Heart right ventricle (tissue), 16 donors: Measurements from ENCODE around the gene FARP1. TPM values are rescaled to one million over a fixed set of nuclear protein-coding genes. Genes with fewer than 3 reads are reported as not detected.

Experiments used
- ATAC-seq, 8 donors: fragments of 200-7000 bp; cut with Tn5 transposase; one replicate each; pipeline ENCODE4 v1.9.1; 2020; ENCODE audit warnings: mild to moderate bottlenecking in 8 of 8, moderate library complexity in 8 of 8, moderate number of reproducible peaks in 1 of 8
- DNase-seq, 2 donors: peaks; one replicate each; pipeline ENCODE4 v3.0.0-alpha.2; 2020
- H3K27ac ChIP-seq, 10 donors: fragments of 200-600 bp; sonication (generic) in 2 of 10; one replicate each; pipeline versions ENCODE4 v1.5.0 to v1.8.0; 2020 to 2022; ENCODE audit warnings: mild to moderate bottlenecking in 3 of 10
- H3K27me3 ChIP-seq, 7 donors: fragments of 200-600 bp; one replicate each; pipeline ENCODE4 v1.8.0; 2021 to 2022; ENCODE audit warnings: mild to moderate bottlenecking in 2 of 7
- H3K36me3 ChIP-seq, 9 donors: fragments of 200-600 bp; sonication (generic) in 1 of 9; one replicate each; pipeline versions ENCODE4 v1.5.0 to v1.8.0; 2020 to 2022; ENCODE audit warnings: mild to moderate bottlenecking in 2 of 9
- H3K4me1 ChIP-seq, 9 donors: fragments of 200-600 bp; sonication (generic) in 1 of 9; one replicate each; pipeline versions ENCODE4 v1.5.0 to v1.8.0; 2020 to 2022; ENCODE audit warnings: mild to moderate bottlenecking in 4 of 9
- H3K4me3 ChIP-seq, 10 donors: fragments of 200-600 bp; sonication (generic) in 2 of 10; one replicate each; pipeline versions ENCODE4 v1.5.0 to v1.8.0; 2020 to 2022; ENCODE audit warnings: mild to moderate bottlenecking in 7 of 10, moderate library complexity in 2 of 10
- H3K9me3 ChIP-seq, 11 donors: fragments of 200-600 bp in 10 of 11; sonication (generic) in 2 of 11; one replicate each; pipeline versions ENCODE4 v1.5.0 to v1.8.0; 2013 to 2022; ENCODE audit warnings: mild to moderate bottlenecking in 2 of 11, control low read depth in 1 of 11, moderate library complexity in 1 of 11
- CTCF ChIP-seq, 9 donors: fragments of 200-600 bp; sonication (generic) in 2 of 9; IDR thresholded peaks; one replicate each; pipeline versions ENCODE4 v1.5.0 to v1.8.0; 2021 to 2022; ENCODE audit warnings: antibody characterized with exemption in 9 of 9, mild to moderate bottlenecking in 5 of 9, moderate library complexity in 1 of 9
- WGBS, 2 donors: extraction: QIAGEN DNeasy Blood & Tissue Kit; methylation state at CpG; one replicate each; pipeline ENCODE4 v1.1.7; 2013; ENCODE audit warnings: inconsistent platforms in 1 of 2; 5-methylcytosine and 5-hydroxymethylcytosine counted together
- intact Hi-C, 10 donors: fragments of 100-400 bp; cut with DNase I; formaldehyde crosslinking; loops; one replicate each; pipeline versions ENCODE4 v1.11.1 to v1.14.2; 2022
- polyA plus RNA-seq, 2 donors: library from polyadenylated mRNA; stranded (reverse); fragments of 200-250 nt; gene quantifications; one replicate each; pipeline ENCODE4 v1.2.3, GENCODE V29; 2013
- total RNA-seq, 10 donors: library from RNA; stranded (reverse); fragmentation: NEBNext Ultra II Directional in 3 of 10; extraction: Animal tissue kit (Norgen Biotek cat#: 25700) in 3 of 10; gene quantifications; one replicate each; pipeline versions ENCODE4 v1.2.1 to v1.2.4, GENCODE V29; 2021 to 2023
- donor health status: Arrhythmogenic right ventricular cardiomyopathy.
- donor health status: ischemic (EF 13 %, LVEDD 7.1; RV severe dilation, severe dysfunction).
- donor health status: healthy with polysubstance abuse.
- donor health status: DM: no; HTN: yes; CAD: no.
- donor health status: DM: no; HTN: no; CAD: no.
- donor health status: ischemic (EF 25% LVEDD 6.9; RV normal size, moderate dysfunction).
- donor health status: ischemic (EF 25% LVEDD 5.7; RV mildly dilated, moderate dysfunction).
- donor health status: healthy.
- donor health status: DM: yes; HTN: yes; CAD: no.
- donor health status: Ischemic cardiomyopathy.
- donor health status: ischemic (EF 35%, LVEDD 5.7; RV mildly dilated, moderate dysfunction).
- donor health status: nonischemic (EF 11% LVEDD 7.7; RV severe dilation, severe dysfunction).
- donor health status: DM: yes; HTN: yes; CAD: no.
- donor health status: PGD.
- donor health status: ischemic (EF 29% LVEDD 5.4; RV normal size, mild dysfunction).
- donor health status: nonischemic (EF 23%, LVEDD 6.1; RV moderate dilation, normal function).

Gene FARP1
- total and polyA plus RNA-seq, 12 donors = 6.9 to 72.9 (median 17.1) TPM

- no peak for TF ChIP-seq CTCF (IDR thresholded peaks at IDR 0.05)
- Histone ChIP-seq H3K27ac (no peak overlapping the region), H3K27me3 (no peaks in the 10 kb centered on the region), H3K4me1 (peaks cover 0 to 12% (median 0%) of the 10 kb centered on the region in 9 donors), H3K4me3 (no peak overlapping the region), H3K36me3 (no peaks in the 10 kb centered on the region), H3K9me3 (peaks cover 0 to 5% (median 0%) of the 10 kb centered on the region in 11 donors)
- 82 to 83% methylated on average over 4 of the region's 4 CpGs for WGBS, 2 donors
- DNase-seq (no peak), ATAC-seq (no peak)
- intact Hi-C loops = loop anchor here in 1 of 10 donors (10.0 kb wide), 1 partner anchor 1043 kb away; no protein-coding TSS in a partner anchor
These were observed 209.3 kb downstream of the FARP1 start for GRCh38 chr13:98352226-98352625.

GRCh38 chr13:98353750-98354149, 210.9 kb downstream of the FARP1 start:
- intact Hi-C loops = loop anchor here in 1 of 10 donors (10.0 kb wide), 1 partner anchor 1041 kb away; no protein-coding TSS in a partner anchor
- Histone ChIP-seq H3K4me3 (no peak overlapping the region), H3K27me3 (no peaks in the 10 kb centered on the region), H3K9me3 (peaks cover 0 to 6% (median 0%) of the 10 kb centered on the region in 11 donors), H3K27ac (no peak overlapping the region), H3K36me3 (no peaks in the 10 kb centered on the region), H3K4me1 (peaks cover 0 to 3% (median 0%) of the 10 kb centered on the region in 9 donors)
- DNase-seq = no peak
- WGBS, 2 donors = 87 to 88% methylated on average over 1 of the region's 1 CpG
- TF ChIP-seq CTCF (IDR thresholded peaks at IDR 0.05) = no peak
- no peak for ATAC-seq

DNA sequence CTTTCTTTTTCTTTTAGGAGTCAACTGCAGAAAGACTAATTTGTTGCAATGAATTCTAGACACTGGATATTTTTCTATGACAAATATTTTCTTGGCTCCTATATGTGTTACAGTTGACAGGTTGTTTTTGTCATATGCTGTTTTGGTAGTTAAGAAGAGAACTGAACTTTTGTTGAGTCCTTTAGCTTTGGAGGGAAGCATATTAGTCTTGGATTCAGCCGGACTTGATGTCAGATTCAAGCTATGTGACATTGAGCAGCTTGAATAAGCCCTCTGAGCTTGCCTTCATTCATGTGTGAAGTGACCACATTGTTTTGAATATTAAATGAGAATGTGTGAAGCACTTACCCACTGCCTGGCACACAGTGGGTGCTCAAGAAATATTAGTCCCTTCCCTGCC, 216.0 kb downstream of the FARP1 start:
- Histone ChIP-seq H3K27me3 (no peaks in the 10 kb centered on the region), H3K36me3 (no peaks in the 10 kb centered on the region), H3K4me3 (no peak overlapping the region), H3K4me1 (no peaks in the 10 kb centered on the region), H3K27ac (no peak overlapping the region), H3K9me3 (peaks cover 0 to 6% (median 0%) of the 10 kb centered on the region in 11 donors)
- WGBS, 2 donors = 81 to 86% methylated on average over 1 of the region's 1 CpG
- DNase-seq (no peak), ATAC-seq (peak in 6 of 8 donors; percentile 41 to 69 (median 66))
- TF ChIP-seq CTCF (IDR thresholded peaks at IDR 0.05) = no peak
- intact Hi-C loops = loop anchor here in 1 of 10 donors (10.0 kb wide), 1 partner anchor 1036 kb away; no protein-coding TSS in a partner anchor

DNA sequence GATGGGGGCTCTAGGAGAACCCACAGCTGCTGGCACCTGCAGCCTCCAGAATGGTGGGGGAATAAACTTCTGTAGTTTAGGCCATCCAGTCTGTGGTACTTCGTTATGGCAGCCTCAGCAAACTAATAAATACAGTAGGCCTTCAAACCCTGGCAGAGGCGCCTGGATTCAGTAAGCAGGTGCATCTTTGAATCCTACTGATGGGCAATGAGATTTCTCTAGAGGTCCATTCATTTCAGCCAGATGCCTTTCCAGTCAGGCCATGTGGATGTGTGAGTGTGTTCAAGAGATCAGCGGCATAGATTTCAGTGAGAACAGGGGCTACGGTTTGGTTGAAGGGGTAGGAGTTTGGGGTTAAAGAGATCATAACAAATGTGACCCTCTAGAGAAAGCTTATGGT, 217.7 kb downstream of the FARP1 start:
- WGBS, 2 donors = 96 to 97% methylated on average over 4 of the region's 4 CpGs
- H3K4me3 ChIP-seq = no peak overlapping the region
- no peak overlapping the region for H3K27ac ChIP-seq
- ATAC-seq (no peak), DNase-seq (no peak)
- no peaks in the 10 kb centered on the region for H3K27me3 ChIP-seq
- H3K36me3 ChIP-seq = no peaks in the 10 kb centered on the region
- intact Hi-C loops = no loop called here
- no peak for TF ChIP-seq CTCF (IDR thresholded peaks at IDR 0.05)
- no peaks in the 10 kb centered on the region for H3K4me1 ChIP-seq
- H3K9me3 ChIP-seq = peaks cover 0 to 6% (median 0%) of the 10 kb centered on the region in 11 donors
